K562 (cell line): ENCODE data around the gene RC3H2.

Experiments
- BRCA1 ChIP-seq, 2 experiments: fragments of 450-650 bp in 1 of 2; sonication (generic) in 1 of 2; formaldehyde crosslinking in 1 of 2; IDR thresholded peaks; 2 replicates each; pipeline versions ENCODE4 v1.5.0 to v1.6.1; 2017 to 2020; ENCODE audit warnings: mild to moderate bottlenecking in 1 of 2, missing genetic modification reagents in 1 of 2
- EGR1 ChIP-seq: fragments of 450-650 bp; conservative IDR thresholded peaks from 2 replicates; pipeline ENCODE4 v1.6.1; 2017; ENCODE audit warnings: mild to moderate bottlenecking
- EZH2 ChIP-seq: IDR thresholded peaks from 2 replicates; pipeline ENCODE4 v1.6.1; 2012; ENCODE audit warnings: low read depth, mild to moderate bottlenecking, inconsistent platforms, low read length, borderline replicate concordance
- GTF2F1 ChIP-seq: IDR thresholded peaks from 2 replicates; pipeline ENCODE4 v1.6.1; 2011; ENCODE audit warnings: low read depth, low read length, improper control_type of control experiment
- PHF21A ChIP-seq: fragments of 450-650 bp; IDR thresholded peaks from 2 replicates; pipeline ENCODE4 v1.6.1; 2017; ENCODE audit warnings: low read depth, borderline replicate concordance
- POLR2A ChIP-seq: fragments of 450-650 bp; conservative IDR thresholded peaks from 2 replicates; pipeline ENCODE4 v1.6.1; 2016
- RBFOX2 ChIP-seq: fragments of 200-400 bp; formaldehyde crosslinking; IDR thresholded peaks from 2 replicates; pipeline ENCODE4 v1.6.1; 2017; ENCODE audit warnings: low read depth, mild to moderate bottlenecking, low read length, moderate library complexity
- SMARCA4 ChIP-seq: fragments of 450-650 bp; IDR thresholded peaks from 2 replicates; pipeline ENCODE4 v1.6.1; 2016
- ZNF224 ChIP-seq: sonication (generic); formaldehyde crosslinking; IDR thresholded peaks from 2 replicates; pipeline ENCODE4 v1.8.0; 2022; ENCODE audit warnings: mild to moderate bottlenecking, missing genetic modification reagents
- TF ChIP-seq, protein P1 (sequence below): fragments of 250-450 bp; sonication (Bioruptor Pico); IDR thresholded peaks from 2 replicates; pipeline ENCODE4 v1.8.0; 2021; ENCODE audit warnings: moderate library complexity, mild to moderate bottlenecking, inconsistent platforms
- TF ChIP-seq, protein P2 (sequence below), 3 experiments: fragments of 200-800 bp in 1 of 3; sonication (Bioruptor generic) in 1 of 3; sonication (generic) in 1 of 3; formaldehyde crosslinking in 1 of 3; IDR thresholded peaks; 2 replicates each; pipeline versions ENCODE4 v1.6.1 to v1.8.0; 2016 to 2022; ENCODE audit warnings: mild to moderate bottlenecking in 2 of 3, missing compliant biosample characterization in 2 of 3, missing genetic modification characterization in 2 of 3, missing genetic modification reagents in 1 of 3
- TF ChIP-seq, protein P3 (sequence below): fragments of 250-450 bp; sonication (Bioruptor Pico); IDR thresholded peaks from 2 replicates; pipeline ENCODE4 v1.5.0; 2021
- TF ChIP-seq, protein P4 (sequence below): fragments of 450-650 bp; IDR thresholded peaks from 2 replicates; pipeline ENCODE4 v1.6.1; 2017; ENCODE audit warnings: mild to moderate bottlenecking, moderate library complexity

DNA sequence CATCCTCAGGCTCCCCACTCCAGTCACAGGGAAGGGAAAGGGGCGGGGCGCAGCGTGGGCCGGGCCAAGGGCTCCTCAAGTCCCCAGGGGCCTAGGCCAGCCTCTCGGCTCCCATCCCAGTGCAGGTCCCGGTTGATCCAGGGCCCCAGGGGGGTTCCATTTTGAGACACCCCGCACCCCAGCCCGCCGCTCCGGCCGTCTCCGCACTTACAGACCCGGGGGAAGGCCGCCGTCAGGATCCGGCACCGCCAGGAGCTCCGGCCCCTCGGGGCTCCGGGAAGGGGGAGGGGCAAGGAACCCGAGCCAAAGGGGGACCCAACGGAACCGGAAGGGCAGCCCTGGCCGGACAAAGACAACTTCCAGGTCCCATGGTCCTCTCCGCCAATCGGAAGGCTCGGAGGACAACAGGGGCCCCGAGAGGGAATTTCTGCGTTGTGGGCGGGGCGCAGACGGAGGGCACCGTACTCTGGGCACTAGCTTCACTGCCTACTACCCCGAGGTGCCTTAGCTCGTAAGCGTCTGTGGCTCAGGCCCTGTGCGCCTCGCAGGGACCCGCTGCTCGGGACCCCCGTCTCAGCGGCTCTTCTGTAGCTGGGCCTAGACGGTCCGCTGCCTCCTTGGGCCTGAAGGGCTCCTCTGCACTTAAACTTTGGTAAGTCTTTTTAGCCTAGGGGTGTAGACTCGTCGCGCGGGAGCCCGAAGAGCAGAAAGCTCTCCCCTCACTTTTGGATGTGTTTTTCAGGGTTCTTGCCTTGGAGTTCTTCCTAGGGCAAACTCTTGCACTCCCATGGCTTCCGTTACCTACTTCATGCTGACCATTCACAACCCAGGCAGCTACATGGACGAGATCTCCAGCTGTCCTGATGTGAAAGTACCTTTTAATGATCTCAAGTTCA lies 26.3 kb upstream of the RC3H2 start, which contains the start of gene ZBTB26:
- no peak for TF ChIP-seq ZNF224
- peak; percentile 74 for TF ChIP-seq POLR2A
- no peak for TF ChIP-seq PHF21A
- TF ChIP-seq SMARCA4: no peak
- TF ChIP-seq, protein P1, sequence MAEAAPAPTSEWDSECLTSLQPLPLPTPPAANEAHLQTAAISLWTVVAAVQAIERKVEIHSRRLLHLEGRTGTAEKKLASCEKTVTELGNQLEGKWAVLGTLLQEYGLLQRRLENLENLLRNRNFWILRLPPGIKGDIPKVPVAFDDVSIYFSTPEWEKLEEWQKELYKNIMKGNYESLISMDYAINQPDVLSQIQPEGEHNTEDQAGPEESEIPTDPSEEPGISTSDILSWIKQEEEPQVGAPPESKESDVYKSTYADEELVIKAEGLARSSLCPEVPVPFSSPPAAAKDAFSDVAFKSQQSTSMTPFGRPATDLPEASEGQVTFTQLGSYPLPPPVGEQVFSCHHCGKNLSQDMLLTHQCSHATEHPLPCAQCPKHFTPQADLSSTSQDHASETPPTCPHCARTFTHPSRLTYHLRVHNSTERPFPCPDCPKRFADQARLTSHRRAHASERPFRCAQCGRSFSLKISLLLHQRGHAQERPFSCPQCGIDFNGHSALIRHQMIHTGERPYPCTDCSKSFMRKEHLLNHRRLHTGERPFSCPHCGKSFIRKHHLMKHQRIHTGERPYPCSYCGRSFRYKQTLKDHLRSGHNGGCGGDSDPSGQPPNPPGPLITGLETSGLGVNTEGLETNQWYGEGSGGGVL: no peak
- peak; percentile 84 for TF ChIP-seq RBFOX2
- no peak for TF ChIP-seq EZH2
- TF ChIP-seq, protein P2, sequence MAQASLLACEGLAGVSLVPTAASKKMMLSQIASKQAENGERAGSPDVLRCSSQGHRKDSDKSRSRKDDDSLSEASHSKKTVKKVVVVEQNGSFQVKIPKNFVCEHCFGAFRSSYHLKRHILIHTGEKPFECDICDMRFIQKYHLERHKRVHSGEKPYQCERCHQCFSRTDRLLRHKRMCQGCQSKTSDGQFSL (CRISPR knock-in tag; IDR thresholded peaks at IDR 0.05): no peak
- TF ChIP-seq, protein P2 (tag; IDR thresholded peaks at IDR 0.05): no peak
- no peak for TF ChIP-seq BRCA1 (IDR thresholded peaks at IDR 0.05)
- no peak for TF ChIP-seq BRCA1 (CRISPR knock-in tag; IDR thresholded peaks at IDR 0.05)
- TF ChIP-seq, protein P3, sequence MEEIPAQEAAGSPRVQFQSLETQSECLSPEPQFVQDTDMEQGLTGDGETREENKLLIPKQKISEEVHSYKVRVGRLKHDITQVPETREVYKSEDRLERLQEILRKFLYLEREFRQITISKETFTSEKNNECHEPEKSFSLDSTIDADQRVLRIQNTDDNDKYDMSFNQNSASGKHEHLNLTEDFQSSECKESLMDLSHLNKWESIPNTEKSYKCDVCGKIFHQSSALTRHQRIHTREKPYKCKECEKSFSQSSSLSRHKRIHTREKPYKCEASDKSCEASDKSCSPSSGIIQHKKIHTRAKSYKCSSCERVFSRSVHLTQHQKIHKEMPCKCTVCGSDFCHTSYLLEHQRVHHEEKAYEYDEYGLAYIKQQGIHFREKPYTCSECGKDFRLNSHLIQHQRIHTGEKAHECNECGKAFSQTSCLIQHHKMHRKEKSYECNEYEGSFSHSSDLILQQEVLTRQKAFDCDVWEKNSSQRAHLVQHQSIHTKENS (CRISPR knock-in tag): no peak
- peak; percentile 23; the same call in 1 of the 2 replicates for TF ChIP-seq EGR1
- TF ChIP-seq, protein P4, sequence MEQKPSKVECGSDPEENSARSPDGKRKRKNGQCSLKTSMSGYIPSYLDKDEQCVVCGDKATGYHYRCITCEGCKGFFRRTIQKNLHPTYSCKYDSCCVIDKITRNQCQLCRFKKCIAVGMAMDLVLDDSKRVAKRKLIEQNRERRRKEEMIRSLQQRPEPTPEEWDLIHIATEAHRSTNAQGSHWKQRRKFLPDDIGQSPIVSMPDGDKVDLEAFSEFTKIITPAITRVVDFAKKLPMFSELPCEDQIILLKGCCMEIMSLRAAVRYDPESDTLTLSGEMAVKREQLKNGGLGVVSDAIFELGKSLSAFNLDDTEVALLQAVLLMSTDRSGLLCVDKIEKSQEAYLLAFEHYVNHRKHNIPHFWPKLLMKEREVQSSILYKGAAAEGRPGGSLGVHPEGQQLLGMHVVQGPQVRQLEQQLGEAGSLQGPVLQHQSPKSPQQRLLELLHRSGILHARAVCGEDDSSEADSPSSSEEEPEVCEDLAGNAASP: no peak
- TF ChIP-seq GTF2F1: no peak
